ENCODE data around the gene MYT1.

DNA sequence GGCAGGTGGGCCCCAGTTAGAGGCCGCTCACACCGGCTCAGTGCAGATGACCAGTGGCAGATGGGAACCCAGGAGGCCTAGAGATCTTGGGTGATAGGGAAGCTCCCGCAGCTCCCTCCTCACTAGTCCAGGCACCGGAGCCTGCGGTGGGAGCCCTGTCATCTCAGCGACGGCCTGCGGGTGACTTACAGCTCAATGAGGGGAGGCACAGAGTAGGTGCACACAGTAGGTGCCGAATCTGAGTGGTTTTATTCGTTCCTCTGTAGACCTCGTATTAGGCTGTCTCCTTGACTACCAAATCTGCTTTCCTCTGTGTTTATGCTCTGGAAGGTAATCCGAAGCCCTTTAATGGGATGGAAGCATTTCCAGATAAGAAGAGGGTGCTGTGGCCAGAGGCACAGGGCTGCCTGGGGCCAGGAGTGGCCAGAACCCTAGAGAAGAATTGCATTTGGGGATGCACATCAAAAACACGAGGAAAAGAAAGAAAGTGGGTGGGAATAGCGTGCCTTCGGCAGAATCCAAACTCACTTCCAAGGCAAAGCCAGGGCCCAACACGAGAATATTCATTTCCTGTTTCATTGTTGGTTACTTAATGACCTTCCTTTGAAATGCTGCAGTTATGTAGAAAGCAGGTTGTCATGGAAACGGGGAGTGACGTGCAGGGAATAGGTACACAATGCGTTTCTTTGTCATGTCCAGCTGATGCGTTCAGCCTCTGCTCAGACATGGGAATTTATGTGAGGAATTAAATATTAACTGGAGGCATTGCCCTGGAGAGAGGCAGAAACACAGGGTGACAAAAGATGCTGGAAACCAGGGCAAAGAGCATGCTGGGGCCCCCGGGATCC lies 24.7 kb downstream of the MYT1 start:
- TF ChIP-seq, protein P1, sequence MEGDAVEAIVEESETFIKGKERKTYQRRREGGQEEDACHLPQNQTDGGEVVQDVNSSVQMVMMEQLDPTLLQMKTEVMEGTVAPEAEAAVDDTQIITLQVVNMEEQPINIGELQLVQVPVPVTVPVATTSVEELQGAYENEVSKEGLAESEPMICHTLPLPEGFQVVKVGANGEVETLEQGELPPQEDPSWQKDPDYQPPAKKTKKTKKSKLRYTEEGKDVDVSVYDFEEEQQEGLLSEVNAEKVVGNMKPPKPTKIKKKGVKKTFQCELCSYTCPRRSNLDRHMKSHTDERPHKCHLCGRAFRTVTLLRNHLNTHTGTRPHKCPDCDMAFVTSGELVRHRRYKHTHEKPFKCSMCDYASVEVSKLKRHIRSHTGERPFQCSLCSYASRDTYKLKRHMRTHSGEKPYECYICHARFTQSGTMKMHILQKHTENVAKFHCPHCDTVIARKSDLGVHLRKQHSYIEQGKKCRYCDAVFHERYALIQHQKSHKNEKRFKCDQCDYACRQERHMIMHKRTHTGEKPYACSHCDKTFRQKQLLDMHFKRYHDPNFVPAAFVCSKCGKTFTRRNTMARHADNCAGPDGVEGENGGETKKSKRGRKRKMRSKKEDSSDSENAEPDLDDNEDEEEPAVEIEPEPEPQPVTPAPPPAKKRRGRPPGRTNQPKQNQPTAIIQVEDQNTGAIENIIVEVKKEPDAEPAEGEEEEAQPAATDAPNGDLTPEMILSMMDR (conservative IDR thresholded peaks at IDR 0.05 in 1 of 2, IDR thresholded peaks at IDR 0.05 in 1 of 2; ENCODE audit: low read depth in 1 of 2, low read length in 2 of 2), result no peak
- TF ChIP-seq EZH2 (IDR thresholded peaks at IDR 0.05; ENCODE audit: low read length, missing control alignments), result no peak
